Stomach (tissue), 4 donors: ENCODE data around the gene WDR48.

Experiments used
- CTCF ChIP-seq, 7 experiments: fragments of 450-650 bp in 4 of 7; fragments of 200-600 bp in 3 of 7; sonication (generic) in 3 of 7; IDR thresholded peaks; one replicate each; pipeline ENCODE4 v1.5.1; 2016 to 2019; ENCODE audit warnings: antibody characterized with exemption in 7 of 7, control low read depth in 2 of 7, mild to moderate bottlenecking in 1 of 7
- POLR2A ChIP-seq, 4 donors: fragments of 450-650 bp; IDR thresholded peaks; one replicate each; pipeline ENCODE4 v1.6.1; 2016; ENCODE audit warnings: antibody characterized with exemption in 4 of 4, control low read depth in 2 of 4, mild to moderate bottlenecking in 1 of 4, moderate library complexity in 1 of 4

- TF ChIP-seq CTCF (IDR thresholded peaks at IDR 0.05) (no peak), POLR2A (IDR thresholded peaks at IDR 0.05) (no peak)
Measured at GRCh38 chr3:39136533-39137434, 85.0 kb downstream of the WDR48 start.
